A172 (cell line): ENCODE results near the gene LGALS7. TPM values are rescaled to one million over a fixed set of nuclear protein-coding genes. Genes with fewer than 3 reads are reported as not detected.
"Not testable (repeated sequence)": the region's sequence is repeated elsewhere in the genome, so short reads cannot be mapped to it uniquely, and the experiment has no call there.

Experiments used
- DNase-seq: peaks from one replicate; pipeline ENCODE4 v3.0.0-alpha.2; 2015; ENCODE audit warnings: low spot score
- total RNA-seq: library from RNA; depleted of rRNA; stranded (reverse); fragments of >200 nt; shearing (Covaris generic); gene quantifications from 2 replicates; pipeline ENCODE4 v1.2.3, GENCODE V29; 2014; rRNA removed

Gene LGALS7
- total RNA-seq: not detected in 2 replicates

DNA sequence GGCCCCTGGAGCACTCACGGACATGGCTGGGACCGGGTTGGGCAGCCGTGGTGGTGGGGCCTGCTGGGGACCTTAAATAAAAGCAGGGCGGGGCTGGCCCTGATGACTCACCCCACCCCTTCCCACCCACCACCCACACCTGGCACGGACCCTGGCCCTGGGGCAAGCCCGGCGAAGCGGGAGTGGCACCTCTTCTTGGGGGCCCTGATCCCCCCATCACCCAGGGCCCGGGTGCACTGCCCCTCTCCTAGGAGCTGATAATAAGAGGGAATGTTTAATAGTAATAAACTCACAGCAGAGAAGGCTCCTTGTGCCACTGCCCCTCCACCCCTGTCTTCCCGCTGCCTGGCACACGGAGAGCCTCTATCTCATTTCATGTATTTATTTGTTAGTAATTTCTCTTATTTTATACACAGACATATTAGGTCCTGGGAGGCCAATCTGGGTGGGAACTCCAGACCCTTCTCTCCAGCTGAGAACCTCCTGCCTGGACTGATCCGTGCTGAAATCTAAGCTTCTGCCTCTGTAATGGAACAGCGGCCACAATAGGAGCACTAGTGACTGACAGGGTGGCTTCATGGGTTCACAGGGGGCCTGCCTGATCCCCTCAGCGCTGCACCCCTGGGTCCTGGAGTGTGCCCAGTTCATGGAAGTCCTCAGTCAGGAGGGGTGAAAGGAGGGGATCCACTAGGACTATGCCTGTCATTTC is at the start of gene LGALS7:
Gene LGALS7, minus strand, starts transcription at position 49 of the 709 bp plus-strand sequence. Its CDS starts 25 bp downstream, at position 24.
- no peak for DNase-seq

- DNase-seq: not testable (repeated sequence)
Observed at GRCh38 chr19:38821230-38821825, 48.0 kb upstream of the LGALS7 start.

DNA sequence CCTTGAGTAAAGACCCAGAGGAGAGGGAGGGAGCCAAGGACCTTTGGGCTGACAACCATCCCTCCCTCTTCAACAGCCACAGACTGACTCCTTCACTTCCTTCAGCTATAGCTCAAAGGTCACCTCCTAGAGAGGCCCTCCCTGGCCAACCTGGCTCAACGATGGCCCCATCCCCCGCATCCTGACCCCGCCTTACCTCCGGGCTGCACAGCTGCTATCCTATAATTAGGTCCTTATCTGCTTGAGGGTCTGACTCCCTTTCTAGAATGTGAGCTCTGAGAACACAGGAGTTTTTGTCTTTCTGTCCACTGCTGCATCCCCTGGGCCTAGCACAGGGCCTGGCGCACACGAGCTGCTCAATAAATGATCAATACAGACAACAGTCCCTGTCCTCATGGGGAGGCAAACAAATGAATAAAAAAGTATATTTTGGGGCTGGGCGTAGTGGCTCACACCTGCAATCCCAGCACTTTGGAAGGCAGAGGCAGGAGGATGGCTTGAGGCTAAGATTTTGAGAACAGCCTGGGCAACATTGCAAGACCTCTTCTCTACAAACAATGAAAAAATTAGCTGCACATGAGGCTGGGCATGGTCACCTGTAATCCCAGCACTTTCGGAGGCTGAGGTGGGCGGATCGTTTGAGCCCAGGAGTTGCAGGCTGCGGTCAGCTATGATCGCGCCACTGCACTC is 46.1 kb upstream of the LGALS7 start:
- DNase-seq: no peak

- no peak for DNase-seq
Observed at GRCh38 chr19:38817081-38817480, 43.8 kb upstream of the LGALS7 start.

GRCh38 chr19:38816131-38816750 is 42.9 kb upstream of the LGALS7 start:
- no peak for DNase-seq

- no peak for DNase-seq
Observed at GRCh38 chr19:38815059-38816001, 42.0 kb upstream of the LGALS7 start.

- not testable (repeated sequence) for DNase-seq
Observed at GRCh38 chr19:38813932-38814331, 40.6 kb upstream of the LGALS7 start.

DNA sequence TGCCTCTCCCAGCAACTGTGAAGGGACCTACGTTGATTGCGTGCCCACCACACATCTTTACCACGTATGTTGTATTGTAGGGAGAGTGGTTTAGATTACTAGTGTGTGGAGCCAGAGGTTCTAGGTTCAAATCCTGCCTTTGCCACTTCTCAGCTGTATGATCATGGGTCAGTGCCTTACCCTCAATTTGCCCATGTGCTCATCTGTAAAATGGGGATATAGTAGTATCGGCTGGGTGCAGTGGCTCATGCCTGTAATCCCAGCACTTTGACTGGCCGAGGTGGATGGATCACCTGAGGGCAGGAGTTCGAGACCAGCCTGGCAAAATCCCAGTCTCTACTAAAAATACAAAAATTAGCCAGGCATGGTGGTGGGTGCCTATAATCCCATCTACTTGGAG is 40.0 kb upstream of the LGALS7 start:
- DNase-seq: no peak

DNA sequence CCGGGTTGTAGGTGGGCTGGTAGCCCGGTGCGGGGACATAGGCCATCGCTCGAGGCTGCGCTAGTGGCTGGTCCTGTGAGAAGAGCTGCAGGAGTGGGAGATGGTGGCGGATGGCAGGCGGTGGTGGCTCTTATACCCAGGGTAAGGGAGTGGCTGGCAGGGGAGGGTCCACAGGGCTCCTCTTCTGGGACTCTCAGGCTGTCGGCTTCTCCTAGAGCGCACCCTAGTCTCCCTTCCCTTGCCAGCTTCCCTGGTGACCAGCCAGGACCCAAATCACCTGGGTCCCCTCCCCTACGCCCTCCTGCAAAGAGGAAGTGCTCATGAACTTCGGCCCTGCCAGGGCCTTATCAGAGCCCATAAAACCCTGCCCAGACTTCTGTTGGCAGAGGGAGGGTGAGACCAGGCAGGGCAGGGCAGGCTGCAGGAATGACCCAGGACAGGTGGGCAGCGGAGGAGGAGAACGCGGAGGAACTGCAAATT is 39.6 kb upstream of the LGALS7 start, which contains the start of gene LGALS4:
Gene LGALS4, minus strand, starts transcription at position 105 of the 480 bp plus-strand sequence. Its CDS starts 59 bp downstream, at position 46.
- DNase-seq: no peak

DNA sequence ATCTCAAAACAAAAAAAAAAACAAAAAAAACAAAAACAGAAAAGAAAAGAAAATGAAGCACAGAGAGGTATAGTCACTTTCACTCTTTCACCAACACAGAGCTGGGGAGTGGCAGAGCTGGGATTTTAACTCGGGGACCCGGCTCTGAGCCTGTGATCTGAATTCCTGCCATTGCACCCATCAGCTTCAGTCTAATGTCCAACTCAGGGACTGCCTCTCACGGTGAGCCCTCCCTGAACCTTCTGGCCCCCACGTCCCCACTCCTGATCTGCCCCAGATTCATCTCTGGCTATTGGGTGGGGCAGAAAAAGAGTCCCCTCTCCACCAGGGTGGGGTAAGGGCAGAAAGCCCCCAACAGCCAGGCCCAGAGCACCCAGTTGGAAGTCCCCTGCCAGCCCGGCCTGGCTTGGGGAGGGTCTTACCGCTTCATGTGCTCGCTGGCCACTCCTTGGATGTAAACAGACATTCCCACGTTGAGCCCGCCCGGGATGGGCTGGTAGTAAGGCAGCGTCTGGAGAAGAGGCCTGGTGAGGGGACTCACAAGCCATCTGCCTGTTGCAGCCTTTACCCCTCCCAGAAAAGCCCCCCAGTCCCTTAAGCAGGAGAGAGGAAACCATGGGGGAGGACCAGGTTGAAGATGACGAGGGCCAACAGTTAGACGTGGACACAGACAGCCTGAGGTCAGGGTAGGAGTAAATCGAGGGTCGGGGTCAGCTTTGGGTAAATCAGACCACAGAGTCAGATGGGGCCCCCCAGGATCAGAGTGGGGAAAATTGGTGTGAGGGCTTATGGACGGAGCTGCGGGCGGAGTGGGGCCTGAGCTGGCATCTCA is 38.9 kb upstream of the LGALS7 start:
- DNase-seq: no peak

- no peak for DNase-seq
Observed at GRCh38 chr19:38809592-38810252, 36.4 kb upstream of the LGALS7 start.

DNA sequence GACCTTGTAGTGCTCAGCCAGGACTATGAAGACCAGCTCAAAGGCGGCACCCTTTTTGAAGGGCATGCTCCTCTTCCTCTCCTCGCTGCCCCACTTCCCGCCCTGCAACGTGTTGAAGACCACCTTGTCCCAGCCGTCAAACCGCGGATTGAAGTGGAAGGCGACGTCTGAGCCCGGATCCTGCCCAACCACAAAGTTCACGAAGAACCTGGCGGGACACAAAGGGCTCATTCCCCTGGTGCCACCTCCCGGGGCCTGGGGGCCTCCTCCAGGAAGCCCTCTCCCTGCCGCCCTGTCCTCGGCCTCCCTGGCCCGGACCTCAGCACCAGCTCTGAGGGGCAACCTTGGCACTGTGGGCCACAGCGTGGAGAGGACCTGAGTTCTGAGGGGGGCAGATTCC is 35.4 kb upstream of the LGALS7 start:
- DNase-seq: no peak

DNA sequence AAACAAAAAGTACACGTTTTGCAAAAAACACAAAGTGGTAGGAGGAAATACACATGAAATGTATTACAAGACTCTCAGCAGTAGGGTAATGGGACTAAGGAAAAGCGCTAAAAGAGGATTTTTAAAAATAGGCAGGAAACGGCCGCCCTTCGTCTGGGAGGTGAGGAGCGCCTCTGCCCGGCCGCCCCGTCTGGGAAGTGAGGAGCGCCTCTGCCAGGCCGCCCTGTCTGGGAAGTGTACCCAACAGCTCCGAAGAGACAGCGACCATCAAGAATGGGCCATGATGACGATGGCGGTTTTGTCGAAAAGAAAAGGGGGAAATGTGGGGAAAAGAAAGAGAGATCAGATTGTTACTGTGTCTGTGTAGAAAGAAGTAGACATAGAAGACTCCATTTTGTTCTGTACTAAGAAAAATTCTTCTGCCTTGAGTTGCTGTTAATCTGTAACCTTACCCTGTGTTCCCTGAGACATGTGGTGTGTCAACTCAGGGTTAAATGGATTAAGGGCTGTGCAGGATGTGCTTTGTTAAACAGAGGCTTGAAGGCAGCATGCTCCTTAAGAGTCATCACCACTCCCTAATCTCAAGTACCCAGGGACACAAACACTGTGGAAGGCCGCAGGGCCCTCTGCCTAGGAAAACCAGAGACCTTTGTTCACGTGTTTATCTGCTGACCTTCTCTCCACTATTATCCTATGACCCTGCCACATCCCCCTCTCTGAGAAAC is 34.2 kb upstream of the LGALS7 start:
- not testable (repeated sequence) for DNase-seq

GRCh38 chr19:38806371-38806770 is 33.1 kb upstream of the LGALS7 start:
- DNase-seq: no peak

DNA sequence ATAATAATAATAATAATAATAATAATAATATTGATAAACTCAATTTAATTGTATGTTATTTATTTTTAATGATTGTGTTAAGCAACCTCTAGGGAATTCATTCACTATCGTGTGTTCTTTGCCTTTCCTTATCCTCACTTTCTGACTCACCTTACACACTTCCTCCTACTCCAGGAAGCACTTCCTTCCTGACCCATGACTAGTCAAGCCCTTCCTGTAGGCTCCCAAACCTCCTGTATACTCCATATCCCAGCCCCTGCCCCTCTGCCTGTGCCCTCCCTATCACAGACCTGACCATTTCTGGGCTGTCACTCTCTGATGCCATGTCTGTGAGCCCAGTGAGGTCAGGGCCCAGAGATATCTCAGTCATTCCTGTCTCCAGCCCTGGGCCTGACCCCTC is 31.9 kb upstream of the LGALS7 start:
- DNase-seq: no peak

- DNase-seq: no peak
Observed at GRCh38 chr19:38803543-38803942, 30.2 kb upstream of the LGALS7 start.

- no peak for DNase-seq
Observed at GRCh38 chr19:38801359-38802095, 28.2 kb upstream of the LGALS7 start.
